Astrocyte (in vitro differentiated cells and primary cell): ENCODE measurements around the gene SLC25A3. TPM values are rescaled to one million over a fixed set of nuclear protein-coding genes. Genes with fewer than 3 reads are reported as not detected.

Experiments
- DNase-seq: peaks from one replicate; pipeline ENCODE4 v3.0.0-alpha.2; 2010; ENCODE audit warnings: low read depth
- FAIRE-seq: peaks from 2 replicates; lab custom pipeline; 2011; peaks lifted over from hg19 to GRCh38; lab: Jason Lieb, UNC
- H2AFZ ChIP-seq: 2 replicates; pipeline ENCODE4 v1.6.0; 2012; ENCODE audit warnings: low read depth, low read length, inconsistent platforms
- H3K27ac ChIP-seq: 2 replicates; pipeline ENCODE4 v1.5.1; 2011; ENCODE audit warnings: low read depth, low read length, inconsistent platforms
- H3K27me3 ChIP-seq: 2 replicates; pipeline ENCODE4 v1.6.0; 2011; ENCODE audit warnings: low read length, inconsistent platforms; ENCODE audit not compliant: insufficient read depth
- H3K36me3 ChIP-seq: 2 replicates; pipeline ENCODE4 v1.5.1; 2011; ENCODE audit warnings: low read length, inconsistent platforms; ENCODE audit not compliant: insufficient read depth
- H3K4me1 ChIP-seq: 2 replicates; pipeline ENCODE4 v1.5.1; 2011; ENCODE audit warnings: low read length, inconsistent platforms; ENCODE audit not compliant: insufficient read depth
- H3K4me2 ChIP-seq: 2 replicates; pipeline ENCODE4 v1.6.0; 2012; ENCODE audit warnings: low read length, inconsistent platforms
- H3K4me3 ChIP-seq: 2 replicates; pipeline ENCODE4 v1.5.1; 2011; ENCODE audit warnings: low read depth, mild to moderate bottlenecking, low read length, inconsistent platforms; ENCODE audit not compliant: insufficient read depth
- H3K79me2 ChIP-seq: 2 replicates; pipeline ENCODE4 v1.6.0; 2012; ENCODE audit warnings: mild to moderate bottlenecking, low read length, inconsistent platforms; ENCODE audit not compliant: insufficient read depth
- H3K9ac ChIP-seq: 2 replicates; pipeline ENCODE4 v1.6.0; 2012; ENCODE audit warnings: mild to moderate bottlenecking, low read length, inconsistent platforms
- H3K9me3 ChIP-seq: 2 replicates; pipeline ENCODE4 v1.5.1; 2012; ENCODE audit warnings: low read depth, mild to moderate bottlenecking, low read length, inconsistent platforms; ENCODE audit not compliant: insufficient read depth
- H4K20me1 ChIP-seq: 2 replicates; pipeline ENCODE4 v1.6.0; 2012; ENCODE audit warnings: low read length, inconsistent platforms; ENCODE audit not compliant: insufficient read depth
- H3K27ac Mint-ChIP-seq: one replicate; pipeline ENCODE4 v1.8.0; 2021; ENCODE audit warnings: mild to moderate bottlenecking, mixed read lengths; ENCODE audit not compliant: unreplicated experiment
- H3K27me3 Mint-ChIP-seq: one replicate; pipeline ENCODE4 v1.8.0; 2021; ENCODE audit warnings: low read depth, mixed read lengths; ENCODE audit not compliant: unreplicated experiment
- H3K36me3 Mint-ChIP-seq: one replicate; pipeline ENCODE4 v1.8.0; 2021; ENCODE audit warnings: low read depth, mixed read lengths; ENCODE audit not compliant: unreplicated experiment
- H3K4me1 Mint-ChIP-seq: one replicate; pipeline ENCODE4 v1.8.0; 2021; ENCODE audit warnings: low read depth, mixed read lengths; ENCODE audit not compliant: unreplicated experiment
- H3K4me3 Mint-ChIP-seq: one replicate; pipeline ENCODE4 v1.8.0; 2021; ENCODE audit warnings: mild to moderate bottlenecking, moderate library complexity, mixed read lengths; ENCODE audit not compliant: unreplicated experiment
- H3K9me3 Mint-ChIP-seq: one replicate; pipeline ENCODE4 v1.8.0; 2021; ENCODE audit warnings: mild to moderate bottlenecking, mixed read lengths; ENCODE audit not compliant: unreplicated experiment
- EZH2 ChIP-seq: IDR thresholded peaks from 2 replicates; pipeline ENCODE4 v1.6.1; 2012; ENCODE audit warnings: mild to moderate bottlenecking, low read length, inconsistent platforms; ENCODE audit not compliant: insufficient read depth
- total RNA-seq: library from RNA; stranded (reverse); gene quantifications from 2 replicates; pipeline ENCODE4 v1.2.1, GENCODE V29; 2021
- TF ChIP-seq, protein P1 (sequence below): IDR thresholded peaks from 2 replicates; pipeline ENCODE4 v1.5.1; 2011; ENCODE audit warnings: low read depth, mild to moderate bottlenecking, inconsistent platforms, low read length, moderate library complexity; ENCODE audit not compliant: insufficient read depth

SLC25A3 gene
- total RNA-seq, 1 donor from 2014 or later = 660 TPM

DNA sequence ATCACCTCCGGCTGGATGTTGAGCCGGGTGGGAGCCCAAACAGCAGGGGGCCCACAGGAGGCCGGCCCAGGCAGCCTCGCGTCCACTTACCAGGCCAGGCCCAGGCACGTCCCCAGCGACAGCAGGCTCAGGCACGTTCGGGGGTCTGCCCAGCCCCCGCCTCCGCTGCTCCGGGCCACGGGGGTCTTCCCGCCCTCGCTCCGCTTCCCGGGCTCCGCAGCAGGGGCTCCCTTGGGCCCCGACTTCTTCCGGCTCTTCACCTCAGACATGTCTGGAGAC, 50.9 kb downstream of the SLC25A3 start:
- H4K20me1 ChIP-seq = peaks cover 38% of the 10 kb centered on the region

DNA sequence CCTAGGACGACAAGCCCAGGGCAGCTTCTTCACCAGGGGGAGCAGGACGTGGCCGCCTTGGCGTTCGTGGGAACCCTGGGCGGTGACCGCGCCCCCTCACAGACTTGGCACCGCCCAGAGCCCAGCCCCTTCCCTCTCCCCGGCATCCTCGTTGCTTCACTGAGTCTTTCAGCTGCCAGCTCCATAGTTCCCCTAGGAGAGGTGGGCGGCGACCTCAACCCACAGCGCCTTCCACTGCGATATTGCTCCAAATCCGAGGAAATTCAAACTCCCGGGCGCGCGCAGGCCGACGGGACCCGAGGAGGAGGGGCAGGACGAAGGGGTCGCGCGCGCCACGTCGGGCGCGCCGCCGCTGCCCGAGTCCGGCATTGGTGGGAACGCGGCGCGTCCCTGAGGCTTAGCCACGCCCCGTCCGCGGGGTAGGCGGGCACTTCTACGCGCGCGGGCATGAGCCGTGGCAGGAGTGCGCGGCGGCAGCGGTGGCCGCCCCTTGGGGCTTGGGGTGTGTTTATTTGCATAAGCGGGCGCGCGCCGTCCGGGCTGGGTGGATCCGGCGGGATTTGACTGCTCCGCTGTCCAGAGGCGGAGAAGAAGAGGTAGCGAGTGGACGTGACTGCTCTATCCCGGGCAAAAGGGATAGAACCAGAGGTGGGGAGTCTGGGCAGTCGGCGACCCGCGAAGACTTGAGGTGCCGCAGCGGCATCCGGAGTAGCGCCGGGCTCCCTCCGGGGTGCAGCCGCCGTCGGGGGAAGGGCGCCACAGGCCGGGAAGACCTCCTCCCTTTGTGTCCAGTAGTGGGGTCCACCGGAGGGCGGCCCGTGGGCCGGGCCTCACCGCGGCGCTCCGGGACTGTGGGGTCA, 51.5 kb downstream of the SLC25A3 start, which contains the start of the genes APAF1 and IKBIP:
APAF1 (plus strand) TSS at position 579 of the 860 bp plus-strand sequence. CDS start 3,070 bp downstream, outside the sequence.
IKBIP (minus strand) TSS at position 77 of the 860 bp plus-strand sequence. CDS start 87 bp downstream, outside the sequence.
- FAIRE-seq = no peak
- H3K27me3 ChIP-seq = no peaks in the 10 kb centered on the region
- peaks cover 92% of the 10 kb centered on the region for H3K79me2 ChIP-seq
- peaks cover 7% of the 10 kb centered on the region for H3K36me3 Mint-ChIP-seq
- TF ChIP-seq, protein P1, sequence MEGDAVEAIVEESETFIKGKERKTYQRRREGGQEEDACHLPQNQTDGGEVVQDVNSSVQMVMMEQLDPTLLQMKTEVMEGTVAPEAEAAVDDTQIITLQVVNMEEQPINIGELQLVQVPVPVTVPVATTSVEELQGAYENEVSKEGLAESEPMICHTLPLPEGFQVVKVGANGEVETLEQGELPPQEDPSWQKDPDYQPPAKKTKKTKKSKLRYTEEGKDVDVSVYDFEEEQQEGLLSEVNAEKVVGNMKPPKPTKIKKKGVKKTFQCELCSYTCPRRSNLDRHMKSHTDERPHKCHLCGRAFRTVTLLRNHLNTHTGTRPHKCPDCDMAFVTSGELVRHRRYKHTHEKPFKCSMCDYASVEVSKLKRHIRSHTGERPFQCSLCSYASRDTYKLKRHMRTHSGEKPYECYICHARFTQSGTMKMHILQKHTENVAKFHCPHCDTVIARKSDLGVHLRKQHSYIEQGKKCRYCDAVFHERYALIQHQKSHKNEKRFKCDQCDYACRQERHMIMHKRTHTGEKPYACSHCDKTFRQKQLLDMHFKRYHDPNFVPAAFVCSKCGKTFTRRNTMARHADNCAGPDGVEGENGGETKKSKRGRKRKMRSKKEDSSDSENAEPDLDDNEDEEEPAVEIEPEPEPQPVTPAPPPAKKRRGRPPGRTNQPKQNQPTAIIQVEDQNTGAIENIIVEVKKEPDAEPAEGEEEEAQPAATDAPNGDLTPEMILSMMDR = no peak
- no peak for TF ChIP-seq EZH2
- H3K9me3 Mint-ChIP-seq = no peaks in the 10 kb centered on the region
- peak within 1 kb of the TSS; percentile 83 for H2AFZ ChIP-seq
- peak within 1 kb of the TSS; percentile 90 for H3K27ac Mint-ChIP-seq
- peak within 1 kb of the TSS; percentile 94 for H3K4me3 ChIP-seq
- H3K27ac ChIP-seq = peak within 1 kb of the TSS; percentile 93
- H3K36me3 ChIP-seq = peaks cover 19% of the 10 kb centered on the region
- peak within 1 kb of the TSS; percentile 98 for H3K4me3 Mint-ChIP-seq
- no peaks in the 10 kb centered on the region for H3K9me3 ChIP-seq
- peaks cover 8% of the 10 kb centered on the region for H3K4me1 Mint-ChIP-seq
- DNase-seq = peak; percentile 89
- peak within 1 kb of the TSS; percentile 89 for H3K4me2 ChIP-seq
- peaks cover 34% of the 10 kb centered on the region for H4K20me1 ChIP-seq
- H3K27me3 Mint-ChIP-seq = no peaks in the 10 kb centered on the region
- H3K9ac ChIP-seq = peak within 1 kb of the TSS; percentile 93
- no peaks in the 10 kb centered on the region for H3K4me1 ChIP-seq

More for the DNA sequence above, 50.9 kb downstream of the SLC25A3 start:
- Histone ChIP-seq H3K79me2 (peaks cover 92% of the 10 kb centered on the region), H3K4me1 (no peaks in the 10 kb centered on the region), H3K9ac (peak overlapping the region; percentile 93), H3K9me3 (no peaks in the 10 kb centered on the region), H3K27me3 (no peaks in the 10 kb centered on the region), H3K4me2 (peak overlapping the region; percentile 89), H3K27ac (peak overlapping the region; percentile 93), H3K36me3 (peaks cover 17% of the 10 kb centered on the region), H2AFZ (peak overlapping the region; percentile 70), H3K4me3 (peak overlapping the region; percentile 94)
- Mint-ChIP-seq H3K4me1 (peaks cover 8% of the 10 kb centered on the region), H3K27ac (peak overlapping the region; percentile 90), H3K9me3 (no peaks in the 10 kb centered on the region), H3K27me3 (no peaks in the 10 kb centered on the region), H3K4me3 (peak overlapping the region; percentile 97), H3K36me3 (peaks cover 4% of the 10 kb centered on the region)
- TF ChIP-seq, protein P1 = no peak
- TF ChIP-seq EZH2 = no peak
- no peak for FAIRE-seq
- DNase-seq = no peak
